ENCODE measurements around the gene BICD1.

Gene BICD1

GRCh38 chr12:32402170-32402569 is 295.5 kb downstream of the BICD1 start:
- no peak for DNase-seq (ENCODE audit: low read depth)

- DNase-seq (ENCODE audit: low read depth): no peak
These were observed 296.3 kb downstream of the BICD1 start for GRCh38 chr12:32402946-32403345.

- no peak for DNase-seq (ENCODE audit: low read depth)
These were observed 301.1 kb downstream of the BICD1 start for GRCh38 chr12:32407795-32408194.

GRCh38 chr12:32413412-32413811 is 306.8 kb downstream of the BICD1 start:
- DNase-seq (ENCODE audit: low read depth): no peak

- DNase-seq (ENCODE audit: low read depth): no peak
These were observed 311.6 kb downstream of the BICD1 start for GRCh38 chr12:32418221-32418620.

GRCh38 chr12:32418903-32419519 is 312.4 kb downstream of the BICD1 start:
- DNase-seq (ENCODE audit: low read depth): no peak

- peak; percentile 66 for DNase-seq (ENCODE audit: low read depth)
These were observed 312.9 kb downstream of the BICD1 start for GRCh38 chr12:32419520-32419960.

GRCh38 chr12:32420356-32420755 is 313.7 kb downstream of the BICD1 start:
- no peak for DNase-seq (ENCODE audit: low read depth)

GRCh38 chr12:32423559-32423958 is 316.9 kb downstream of the BICD1 start:
- no peak for DNase-seq (ENCODE audit: low read depth)

GRCh38 chr12:32431025-32431424 is 324.4 kb downstream of the BICD1 start:
- no peak for DNase-seq (ENCODE audit: low read depth)
